ENCODE results near the gene FAM156A.
"Not testable (repeated sequence)": the region's sequence is repeated elsewhere in the genome, so short reads cannot be mapped to it uniquely, and the experiment has no call there.

Gene FAM156A

GRCh38 chrX:52958961-52959360 is 643 bp upstream of the FAM156A start:
- DNase-seq, result not testable (repeated sequence)

DNA sequence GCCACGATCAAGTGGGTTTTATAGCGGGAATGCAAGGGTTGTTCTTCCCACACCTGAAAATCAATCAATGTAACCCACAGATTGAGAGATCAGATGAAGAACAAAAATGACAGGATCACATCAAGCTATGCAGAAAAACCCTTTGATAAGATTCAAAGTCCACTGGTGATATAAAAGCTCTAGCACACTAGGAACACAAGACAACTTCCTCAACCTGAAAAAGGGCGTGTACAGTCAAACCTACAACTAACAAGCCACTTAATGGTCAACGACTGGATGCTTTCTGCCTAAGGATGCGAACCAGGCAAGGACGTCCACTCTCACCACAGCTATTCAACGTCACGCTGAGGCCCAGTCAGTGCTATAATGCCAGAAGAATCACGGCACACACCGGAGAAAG is 8.4 kb downstream of the FAM156A start:
- DNase-seq, result not testable (repeated sequence)

GRCh38 chrX:52949325-52949724 is 9.0 kb downstream of the FAM156A start:
- DNase-seq, result not testable (repeated sequence)

GRCh38 chrX:52948265-52948664 is 10.1 kb downstream of the FAM156A start:
- not testable (repeated sequence) for DNase-seq

DNA sequence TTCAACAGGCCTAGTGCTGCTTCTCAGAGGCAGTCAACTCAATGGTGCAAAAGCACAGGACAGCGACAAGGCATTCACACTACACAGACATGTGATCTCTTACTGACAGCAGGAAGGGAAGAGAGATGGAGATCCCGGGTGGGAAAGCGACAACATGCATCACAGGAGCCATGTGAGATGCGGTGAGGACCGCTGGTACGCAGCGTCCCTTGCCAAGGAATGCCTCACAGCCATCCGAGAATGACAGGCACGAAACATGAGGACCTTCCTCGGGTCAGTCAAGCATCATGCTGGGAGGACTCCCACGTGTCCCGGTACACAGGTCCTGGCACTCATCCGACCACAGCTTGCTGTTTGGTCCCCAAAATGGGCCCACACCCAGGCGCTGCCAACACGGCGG is 10.8 kb downstream of the FAM156A start:
- DNase-seq, result not testable (repeated sequence)

GRCh38 chrX:52945838-52946494 is 12.4 kb downstream of the FAM156A start:
- DNase-seq, result not testable (repeated sequence)

DNA sequence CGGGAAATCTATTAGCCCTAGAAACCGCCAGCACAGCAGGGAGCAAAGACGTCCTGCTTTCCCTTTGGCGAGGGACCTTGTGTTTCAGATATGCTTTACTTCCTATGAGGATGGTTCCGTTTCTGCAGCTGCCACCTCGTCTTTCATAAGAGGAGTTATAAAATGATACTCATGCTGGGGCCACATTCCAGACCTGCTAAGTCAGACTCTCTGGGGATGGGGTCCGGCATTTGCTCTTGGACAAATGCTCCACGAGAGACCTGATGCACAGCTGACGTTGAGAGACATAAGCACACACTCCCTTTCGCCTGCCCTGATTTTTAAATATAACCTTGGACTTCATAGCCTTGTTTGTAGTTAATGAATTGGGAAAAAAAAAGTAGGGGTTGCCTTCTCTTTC is 16.6 kb downstream of the FAM156A start:
- not testable (repeated sequence) for DNase-seq

DNA sequence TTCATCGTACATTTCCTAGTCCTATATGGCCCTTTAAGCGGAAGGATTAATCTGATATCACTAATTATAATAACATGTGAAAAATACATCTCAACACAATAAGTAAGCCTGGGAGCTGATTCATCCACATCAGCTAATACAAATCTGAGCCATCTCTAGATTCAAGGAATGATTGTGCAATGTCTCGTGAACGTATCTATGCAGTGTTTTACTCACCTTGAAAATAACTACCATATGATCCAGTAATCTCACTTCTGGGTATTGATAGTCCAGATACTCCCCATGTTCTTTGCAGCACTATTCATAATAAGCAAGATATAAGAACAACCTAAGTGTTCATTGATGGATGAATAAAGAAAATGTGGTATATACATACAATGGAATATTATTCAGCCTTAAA is 17.6 kb downstream of the FAM156A start:
- not testable (repeated sequence) for DNase-seq

DNA sequence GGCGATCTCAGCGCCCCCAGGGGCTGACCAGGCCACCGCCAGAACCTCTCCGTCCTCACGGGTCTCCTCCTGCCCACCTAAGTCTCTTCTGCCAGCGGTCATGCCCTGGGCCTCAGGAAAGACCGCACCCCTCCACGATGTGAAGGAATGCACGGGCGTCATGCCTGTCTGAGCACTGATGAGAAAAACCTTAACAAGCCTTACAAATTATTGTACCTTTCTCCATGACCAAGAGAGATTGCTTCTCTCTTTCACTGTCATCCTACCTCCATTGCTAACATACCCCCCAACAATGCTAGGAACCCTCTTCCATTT is 22.9 kb downstream of the FAM156A start:
- DNase-seq, result not testable (repeated sequence)

DNA sequence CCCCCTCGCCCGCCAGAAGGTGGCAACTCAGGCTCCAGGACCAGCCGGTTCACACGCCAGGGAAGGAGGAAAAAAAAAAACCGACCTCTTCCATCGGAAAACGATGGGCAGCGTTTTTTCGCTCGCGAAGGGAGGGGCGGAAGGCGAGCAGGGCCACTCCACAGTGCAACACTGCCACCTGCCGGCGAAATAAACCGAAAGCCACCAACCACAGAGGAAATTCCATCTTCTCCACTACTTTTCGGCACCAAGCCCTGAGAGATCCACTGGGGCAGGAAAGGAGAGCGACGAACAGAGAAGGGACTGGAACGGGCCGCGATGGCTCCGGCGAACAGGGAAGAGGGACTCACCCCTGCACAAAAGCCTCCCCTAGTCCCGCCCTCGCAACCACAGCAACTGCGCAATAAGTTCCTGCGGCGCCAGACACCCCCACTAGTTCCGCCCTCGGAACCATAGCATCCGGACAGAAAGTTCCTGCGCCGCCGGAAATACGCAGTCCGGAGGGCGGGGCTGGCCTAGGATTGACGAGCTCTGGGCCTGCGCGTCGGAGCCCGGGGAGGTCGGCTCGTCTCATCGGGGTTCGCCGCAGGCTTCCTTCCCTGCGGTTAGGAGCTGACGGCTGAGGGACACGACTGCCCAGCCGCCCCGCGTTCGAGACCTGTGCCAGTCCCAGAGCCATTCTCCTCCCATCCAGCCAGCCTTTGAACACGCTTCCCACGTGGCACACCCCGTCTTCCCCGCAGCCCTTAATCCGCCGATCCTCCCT is 23.4 kb downstream of the FAM156A start:
- DNase-seq, result peak; percentile 86

DNA sequence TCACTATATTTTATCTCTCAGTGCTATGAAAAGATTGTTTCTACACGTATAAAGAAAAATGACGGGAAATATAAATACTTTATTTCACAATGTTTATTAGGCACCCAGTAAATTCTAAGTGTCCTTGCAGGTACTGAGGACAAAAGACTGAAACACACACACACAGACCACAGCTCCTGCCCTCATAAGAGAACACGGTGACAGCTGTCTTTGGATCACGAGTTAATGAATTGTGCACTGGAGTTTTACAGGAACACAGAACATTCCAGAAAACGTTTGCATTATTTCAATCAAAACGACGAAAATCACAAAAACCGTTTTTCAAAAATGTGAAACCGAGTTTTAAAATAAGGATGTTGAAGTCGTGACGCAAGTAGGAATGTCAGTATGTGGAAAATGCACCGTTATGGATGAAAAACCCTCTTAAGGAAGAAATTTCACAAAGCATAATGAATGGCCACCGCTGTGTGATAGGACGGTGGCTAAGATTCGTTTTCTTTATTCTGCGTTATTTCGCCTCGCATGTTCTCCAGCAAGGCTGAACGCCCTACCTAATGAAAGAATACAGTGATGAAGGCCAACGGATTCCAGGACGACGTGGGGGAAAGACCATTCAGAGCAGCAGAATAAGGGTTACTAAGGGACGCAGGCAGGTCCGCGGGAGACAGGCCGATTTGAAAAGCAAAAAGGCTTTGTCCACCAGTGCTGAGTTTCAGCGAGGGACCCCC is 24.2 kb downstream of the FAM156A start:
- DNase-seq, result peak in 1 of 2 donors; percentile 9

DNA sequence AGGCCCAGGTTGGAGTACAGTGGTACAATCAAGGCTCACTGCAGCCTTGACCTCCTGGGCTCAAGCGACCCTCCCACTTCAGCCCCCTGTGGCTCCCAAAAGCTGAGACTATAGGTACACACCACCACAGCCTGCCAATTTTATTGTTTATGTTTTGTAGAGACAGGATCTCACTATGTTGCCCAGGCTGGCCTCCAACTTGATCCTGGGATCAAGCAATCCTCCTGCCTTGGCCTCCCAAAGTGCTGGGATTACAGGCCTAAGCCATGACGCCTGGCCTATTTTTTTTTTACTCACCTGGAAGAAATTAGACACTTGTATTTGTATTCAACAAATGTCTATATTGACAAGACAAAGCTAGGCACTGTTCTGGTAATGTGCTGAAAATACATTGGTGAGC is 25.1 kb downstream of the FAM156A start:
- DNase-seq, result no peak

GRCh38 chrX:52930214-52930613 is 28.1 kb downstream of the FAM156A start:
- not testable (repeated sequence) for DNase-seq

DNA sequence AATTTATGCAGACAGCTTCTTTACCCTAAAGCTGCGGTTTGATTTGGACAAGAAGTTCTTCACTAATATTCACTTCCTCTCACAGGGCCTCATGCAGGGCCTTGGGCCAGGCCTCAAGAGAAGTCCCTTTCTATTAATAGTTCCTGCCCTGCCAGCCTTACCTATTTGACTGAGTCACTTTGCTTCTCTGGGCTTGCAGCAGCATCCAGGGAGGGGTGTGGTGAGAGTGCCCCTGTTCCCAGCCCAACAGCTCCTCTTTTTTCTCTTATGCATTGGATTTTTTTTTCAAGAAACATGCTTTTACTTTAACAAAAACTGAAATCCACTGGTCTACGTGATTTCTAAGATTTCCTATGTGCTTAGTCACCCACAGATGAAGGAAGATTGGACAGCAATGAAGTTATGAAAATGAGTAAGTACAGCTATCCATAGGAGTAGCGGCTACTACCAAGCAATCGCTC is 34.5 kb downstream of the FAM156A start:
- DNase-seq, result peak; percentile 16 to 31

DNA sequence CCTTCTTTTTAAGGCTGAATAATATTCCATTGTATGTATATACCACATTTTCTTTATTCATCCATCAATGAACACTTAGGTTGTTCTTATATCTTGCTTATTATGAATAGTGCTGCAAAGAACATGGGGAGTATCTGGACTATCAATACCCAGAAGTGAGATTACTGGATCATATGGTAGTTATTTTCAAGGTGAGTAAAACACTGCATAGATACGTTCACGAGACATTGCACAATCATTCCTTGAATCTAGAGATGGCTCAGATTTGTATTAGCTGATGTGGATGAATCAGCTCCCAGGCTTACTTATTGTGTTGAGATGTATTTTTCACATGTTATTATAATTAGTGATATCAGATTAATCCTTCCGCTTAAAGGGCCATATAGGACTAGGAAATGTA is 43.6 kb downstream of the FAM156A start:
- not testable (repeated sequence) for DNase-seq

- not testable (repeated sequence) for DNase-seq
Observed at GRCh38 chrX:52913681-52914080, 44.6 kb downstream of the FAM156A start.

GRCh38 chrX:52909313-52909969 is 48.9 kb downstream of the FAM156A start:
- DNase-seq, result not testable (repeated sequence)

DNA sequence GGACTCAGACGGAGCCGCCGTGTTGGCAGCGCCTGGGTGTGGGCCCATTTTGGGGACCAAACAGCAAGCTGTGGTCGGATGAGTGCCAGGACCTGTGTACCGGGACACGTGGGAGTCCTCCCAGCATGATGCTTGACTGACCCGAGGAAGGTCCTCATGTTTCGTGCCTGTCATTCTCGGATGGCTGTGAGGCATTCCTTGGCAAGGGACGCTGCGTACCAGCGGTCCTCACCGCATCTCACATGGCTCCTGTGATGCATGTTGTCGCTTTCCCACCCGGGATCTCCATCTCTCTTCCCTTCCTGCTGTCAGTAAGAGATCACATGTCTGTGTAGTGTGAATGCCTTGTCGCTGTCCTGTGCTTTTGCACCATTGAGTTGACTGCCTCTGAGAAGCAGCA is 50.4 kb downstream of the FAM156A start:
- DNase-seq, result not testable (repeated sequence)

DNA sequence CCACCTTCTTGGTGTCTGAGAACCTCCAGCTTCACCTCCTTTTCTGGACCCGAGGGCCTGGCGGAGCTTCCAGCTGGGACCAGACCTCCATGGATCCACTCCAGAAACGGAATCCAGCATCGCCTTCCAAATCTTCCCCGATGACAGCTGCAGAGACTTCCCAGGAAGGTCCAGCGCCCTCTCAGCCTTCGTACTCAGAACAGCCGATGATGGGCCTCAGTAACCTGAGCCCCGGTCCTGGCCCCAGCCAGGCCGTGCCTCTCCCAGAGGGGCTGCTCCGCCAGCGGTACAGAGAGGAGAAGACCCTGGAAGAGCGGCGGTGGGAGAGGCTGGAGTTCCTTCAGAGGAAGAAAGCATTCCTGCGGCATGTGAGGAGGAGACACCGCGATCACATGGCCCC is 51.2 kb downstream of the FAM156A start:
- not testable (repeated sequence) for DNase-seq

- DNase-seq, result not testable (repeated sequence)
Observed at GRCh38 chrX:52906072-52906471, 52.2 kb downstream of the FAM156A start.

GRCh38 chrX:52905531-52905930 is 52.8 kb downstream of the FAM156A start:
- DNase-seq, result not testable (repeated sequence)
